Lower leg skin (tissue), 4 donors: ENCODE measurements around the gene PCDH9. TPM values are rescaled to one million over a fixed set of nuclear protein-coding genes. Genes with fewer than 3 reads are reported as not detected.

ENCODE experiments used
- DNase-seq, 2 donors: peaks; one replicate each; pipeline ENCODE4 v3.0.0-alpha.2; 2019; ENCODE audit warnings: low spot score in 2 of 2
- H3K4me3 ChIP-seq: fragments of 200-600 bp; sonication (generic); 2 replicates; pipeline ENCODE4 v1.5.1; 2017; ENCODE audit warnings: mild to moderate bottlenecking, low read depth; ENCODE audit not compliant: poor library complexity, severe bottlenecking
- CTCF ChIP-seq, 3 donors: fragments of 450-650 bp; IDR thresholded peaks; one replicate each; pipeline ENCODE4 v1.5.1; 2016; ENCODE audit warnings: antibody characterized with exemption in 3 of 3, mild to moderate bottlenecking in 3 of 3, moderate library complexity in 2 of 3
- POLR2A ChIP-seq, 2 donors: fragments of 450-650 bp; IDR thresholded peaks; one replicate each; pipeline ENCODE4 v1.6.1; 2016 to 2017; ENCODE audit warnings: antibody characterized with exemption in 2 of 2, mild to moderate bottlenecking in 1 of 2, moderate library complexity in 1 of 2
- WGBS, 2 donors: methylation state at CpG; one replicate each; pipeline ENCODE4 v1.1.5; 2018; 5-methylcytosine and 5-hydroxymethylcytosine counted together
- intact Hi-C: fragments of 100-400 bp; cut with DNase I; formaldehyde crosslinking; loops from one replicate; pipeline ENCODE4 v1.15.0; 2023; ENCODE audit warnings: low total_unique reads
- total RNA-seq, 4 donors: library from RNA; depleted of rRNA; stranded (reverse); fragments of >200 nt; gene quantifications; one replicate each; pipeline ENCODE4 v1.1.0, GENCODE V29; 2016

Gene PCDH9
- total RNA-seq, 4 donors from 2014 or later: 0.21 to 0.84 (median 0.36) TPM

DNA sequence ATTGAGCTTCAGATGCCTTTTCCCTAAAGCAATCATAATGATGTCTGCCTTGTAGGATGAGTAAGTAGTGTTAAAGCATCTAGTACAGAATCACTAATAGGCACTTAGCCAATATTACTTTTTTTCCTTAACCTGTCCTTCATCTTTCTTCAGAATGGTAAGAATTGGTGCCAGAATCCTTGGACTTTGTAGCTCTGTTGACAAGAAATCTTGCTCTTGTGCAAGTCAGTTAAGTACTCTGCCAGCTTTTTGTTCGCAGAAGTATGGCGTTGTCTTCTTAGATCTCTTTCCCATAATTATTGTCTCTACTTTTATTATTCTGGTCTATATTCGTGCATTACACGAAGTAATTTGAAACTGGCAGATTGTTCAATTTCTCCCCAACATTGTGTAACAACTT, 554.5 kb downstream of the PCDH9 start:
- DNase-seq: no peak
- no peak for TF ChIP-seq CTCF (IDR thresholded peaks at IDR 0.05)
- TF ChIP-seq POLR2A (IDR thresholded peaks at IDR 0.05): no peak
- whole genome bisulfite sequencing, 2 donors: 43 to 46% methylated on average over 4 of the region's 4 CpGs
- no peak overlapping the region for H3K4me3 ChIP-seq
- intact Hi-C loops: no loop called here

- no peak for TF ChIP-seq CTCF (IDR thresholded peaks at IDR 0.05)
- DNase-seq: no peak
- WGBS, 2 donors: 53 to 65% methylated on average over 1 of the region's 1 CpG
- intact Hi-C loops: no loop called here
- no peak overlapping the region for H3K4me3 ChIP-seq
Measured at GRCh38 chr13:66673401-66673800, 556.7 kb downstream of the PCDH9 start.

DNA sequence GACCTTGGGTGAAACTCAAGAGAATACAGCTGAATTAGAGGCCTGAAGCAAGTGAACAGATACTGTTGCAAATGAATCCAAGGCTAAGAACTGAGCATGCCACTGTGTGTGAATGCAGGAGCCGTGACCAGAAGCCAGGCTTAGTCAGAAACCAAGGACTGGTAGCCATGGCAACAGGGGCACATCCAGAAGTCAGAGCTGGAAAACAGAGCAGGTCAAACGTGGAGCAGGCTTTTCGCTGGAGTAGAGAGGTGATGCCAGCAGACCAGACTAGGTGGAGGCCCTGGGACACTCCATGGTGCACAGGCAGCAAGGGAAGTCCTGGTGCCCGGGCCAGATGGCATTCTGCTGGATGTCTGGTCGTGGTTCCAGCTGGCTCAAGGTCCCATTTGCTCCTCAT, 564.1 kb downstream of the PCDH9 start:
- H3K4me3 ChIP-seq: no peak overlapping the region
- TF ChIP-seq CTCF (IDR thresholded peaks at IDR 0.05): no peak
- TF ChIP-seq POLR2A (IDR thresholded peaks at IDR 0.05): no peak
- DNase-seq: no peak
- intact Hi-C loops: no loop called here
- WGBS, 2 donors: 44 to 46% methylated on average over 5 of the region's 5 CpGs

- no peak overlapping the region for H3K4me3 ChIP-seq
- no peak for DNase-seq
- intact Hi-C loops: no loop called here
- TF ChIP-seq CTCF (IDR thresholded peaks at IDR 0.05) (no peak), POLR2A (IDR thresholded peaks at IDR 0.05) (no peak)
Measured at GRCh38 chr13:66663711-66664110, 566.4 kb downstream of the PCDH9 start.

- no peak for DNase-seq
- H3K4me3 ChIP-seq: no peak overlapping the region
- no peak for TF ChIP-seq POLR2A (IDR thresholded peaks at IDR 0.05)
- no peak for TF ChIP-seq CTCF (IDR thresholded peaks at IDR 0.05)
- intact Hi-C loops: no loop called here
- WGBS, 2 donors: 74 to 82% methylated on average over 2 of the region's 2 CpGs
Measured at GRCh38 chr13:66663206-66663605, 566.9 kb downstream of the PCDH9 start.

GRCh38 chr13:66661336-66661735, 568.8 kb downstream of the PCDH9 start:
- 88% methylated on average over 2 of the region's 2 CpGs for WGBS, 2 donors
- intact Hi-C loops: no loop called here
- H3K4me3 ChIP-seq: no peak overlapping the region
- DNase-seq: no peak
- TF ChIP-seq CTCF (IDR thresholded peaks at IDR 0.05) (no peak), POLR2A (IDR thresholded peaks at IDR 0.05) (no peak)
